Measurements from ENCODE around the gene LAIR2. TPM values are rescaled to one million over a fixed set of nuclear protein-coding genes. Genes with fewer than 3 reads are reported as not detected.

The LAIR2 gene
- total and polyA plus RNA-seq, 2 of the 13 experiments (the other 11 are each of a cell fraction or from before 2014, with no cell fraction given) = 1.3 to 1.9 TPM

DNA sequence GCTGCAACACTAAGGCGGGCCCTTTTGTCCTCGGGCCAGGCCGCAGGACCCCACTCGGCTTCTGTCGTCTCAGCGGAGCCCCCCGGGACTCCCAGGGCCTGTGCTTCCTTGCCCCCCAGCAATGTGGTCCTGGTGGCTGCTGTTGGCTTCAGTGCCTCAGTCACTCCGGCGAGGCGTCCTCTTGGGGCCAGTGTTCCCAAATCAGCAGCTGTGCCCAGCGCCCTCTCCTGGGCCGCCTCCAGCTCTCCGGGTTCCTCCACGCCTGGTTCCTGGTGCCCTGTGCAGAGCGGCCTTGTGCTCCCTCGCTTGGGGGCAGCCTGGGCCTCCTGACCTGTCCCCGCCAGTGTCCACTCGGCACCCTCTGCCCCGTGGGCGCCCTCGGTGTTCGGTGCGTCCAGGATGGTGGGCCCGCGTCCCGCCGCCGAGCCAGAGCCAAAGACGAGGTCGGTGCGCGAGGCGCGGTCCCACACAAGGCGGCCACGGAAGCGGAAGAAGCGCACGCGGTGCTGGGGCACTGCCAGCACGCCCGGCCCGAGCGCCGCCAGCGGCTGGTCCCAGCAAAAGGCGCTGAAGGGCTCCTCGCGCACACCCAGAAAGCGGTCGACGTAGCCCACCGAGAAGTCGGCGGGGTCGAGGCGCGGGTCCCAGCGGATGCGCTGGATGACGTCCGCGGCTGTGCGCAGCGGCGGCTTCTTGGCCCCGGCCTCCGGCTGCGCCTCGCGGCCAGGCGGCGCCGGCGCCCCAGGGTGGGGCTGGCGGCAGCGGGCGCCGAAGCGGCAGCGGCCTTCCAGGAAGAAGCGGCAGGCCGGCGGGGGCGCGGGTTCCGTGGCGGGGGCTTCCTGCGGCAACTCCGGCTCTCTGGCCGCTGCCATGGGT lies 39.7 kb upstream of the LAIR2 start (continued):
- TF ChIP-seq, protein P1, sequence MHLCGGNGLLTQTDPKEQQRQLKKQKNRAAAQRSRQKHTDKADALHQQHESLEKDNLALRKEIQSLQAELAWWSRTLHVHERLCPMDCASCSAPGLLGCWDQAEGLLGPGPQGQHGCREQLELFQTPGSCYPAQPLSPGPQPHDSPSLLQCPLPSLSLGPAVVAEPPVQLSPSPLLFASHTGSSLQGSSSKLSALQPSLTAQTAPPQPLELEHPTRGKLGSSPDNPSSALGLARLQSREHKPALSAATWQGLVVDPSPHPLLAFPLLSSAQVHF (CRISPR knock-in tag; IDR thresholded peaks at IDR 0.05) = no peak
- TF ChIP-seq ZNF577 (CRISPR knock-in tag; IDR thresholded peaks at IDR 0.05; ENCODE audit: borderline replicate concordance, low read depth) = no peak
- TF ChIP-seq SMYD3 (CRISPR knock-in tag; IDR thresholded peaks at IDR 0.05) = no peak
- TF ChIP-seq KLF16 (CRISPR knock-in tag; IDR thresholded peaks at IDR 0.05) = peak; percentile 27 to 28; a peak in 3 of 4 replicates
- peak; percentile 75 for TF ChIP-seq ZNF138 (CRISPR knock-in tag; IDR thresholded peaks at IDR 0.05; ENCODE audit: low read depth)
- TF ChIP-seq IRF2 (CRISPR knock-in tag; IDR thresholded peaks at IDR 0.05) = no peak; the same call in 1 of the 2 replicates
- TF ChIP-seq ONECUT2 (CRISPR knock-in tag; IDR thresholded peaks at IDR 0.05) = no peak
- no peak for TF ChIP-seq ZNF672 (CRISPR knock-in tag; IDR thresholded peaks at IDR 0.05)
- TF ChIP-seq, protein P2, sequence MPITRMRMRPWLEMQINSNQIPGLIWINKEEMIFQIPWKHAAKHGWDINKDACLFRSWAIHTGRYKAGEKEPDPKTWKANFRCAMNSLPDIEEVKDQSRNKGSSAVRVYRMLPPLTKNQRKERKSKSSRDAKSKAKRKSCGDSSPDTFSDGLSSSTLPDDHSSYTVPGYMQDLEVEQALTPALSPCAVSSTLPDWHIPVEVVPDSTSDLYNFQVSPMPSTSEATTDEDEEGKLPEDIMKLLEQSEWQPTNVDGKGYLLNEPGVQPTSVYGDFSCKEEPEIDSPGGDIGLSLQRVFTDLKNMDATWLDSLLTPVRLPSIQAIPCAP (CRISPR knock-in tag; IDR thresholded peaks at IDR 0.05; ENCODE audit: low read depth) = 0 out of 2 replicates have a peak, but pooled peaks have one; percentile 63
- TF ChIP-seq HNRNPUL1 (IDR thresholded peaks at IDR 0.05; ENCODE audit: low read depth, low read length) = no peak
- 0 out of 2 replicates have a peak, but pooled peaks have one; percentile 43 for TF ChIP-seq ZNF317 (CRISPR knock-in tag; IDR thresholded peaks at IDR 0.05)
- no peak for TF ChIP-seq CEBPZ (IDR thresholded peaks at IDR 0.05; ENCODE audit: low read length)
- no peak for TF ChIP-seq HOXA7 (CRISPR knock-in tag; IDR thresholded peaks at IDR 0.05)
- TF ChIP-seq ZNF12 (CRISPR knock-in tag; IDR thresholded peaks at IDR 0.05) = peak; percentile 52; the same call in 1 of the 2 replicates
- peak; percentile 87; the same call in 1 of the 2 replicates for TF ChIP-seq HNRNPL (IDR thresholded peaks at IDR 0.05; ENCODE audit: low read depth, low read length)
- TF ChIP-seq, protein P3, sequence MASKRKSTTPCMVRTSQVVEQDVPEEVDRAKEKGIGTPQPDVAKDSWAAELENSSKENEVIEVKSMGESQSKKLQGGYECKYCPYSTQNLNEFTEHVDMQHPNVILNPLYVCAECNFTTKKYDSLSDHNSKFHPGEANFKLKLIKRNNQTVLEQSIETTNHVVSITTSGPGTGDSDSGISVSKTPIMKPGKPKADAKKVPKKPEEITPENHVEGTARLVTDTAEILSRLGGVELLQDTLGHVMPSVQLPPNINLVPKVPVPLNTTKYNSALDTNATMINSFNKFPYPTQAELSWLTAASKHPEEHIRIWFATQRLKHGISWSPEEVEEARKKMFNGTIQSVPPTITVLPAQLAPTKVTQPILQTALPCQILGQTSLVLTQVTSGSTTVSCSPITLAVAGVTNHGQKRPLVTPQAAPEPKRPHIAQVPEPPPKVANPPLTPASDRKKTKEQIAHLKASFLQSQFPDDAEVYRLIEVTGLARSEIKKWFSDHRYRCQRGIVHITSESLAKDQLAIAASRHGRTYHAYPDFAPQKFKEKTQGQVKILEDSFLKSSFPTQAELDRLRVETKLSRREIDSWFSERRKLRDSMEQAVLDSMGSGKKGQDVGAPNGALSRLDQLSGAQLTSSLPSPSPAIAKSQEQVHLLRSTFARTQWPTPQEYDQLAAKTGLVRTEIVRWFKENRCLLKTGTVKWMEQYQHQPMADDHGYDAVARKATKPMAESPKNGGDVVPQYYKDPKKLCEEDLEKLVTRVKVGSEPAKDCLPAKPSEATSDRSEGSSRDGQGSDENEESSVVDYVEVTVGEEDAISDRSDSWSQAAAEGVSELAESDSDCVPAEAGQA (IDR thresholded peaks at IDR 0.05; ENCODE audit: low read depth) = no peak
- TF ChIP-seq, protein P3 (CRISPR knock-in tag; IDR thresholded peaks at IDR 0.05; ENCODE audit: borderline replicate concordance) = peak; percentile 71; the same call in 1 of the 2 replicates
- TF ChIP-seq ARID2 (CRISPR knock-in tag; IDR thresholded peaks at IDR 0.05; ENCODE audit: borderline replicate concordance) = peak; percentile 98
